ES-I3 (cell line): Measurements from ENCODE around the gene ECI1.
"Not testable (repeated sequence)": the region's sequence is repeated elsewhere in the genome, so short reads cannot be mapped to it uniquely, and the experiment has no call there.

Source experiments
- H3K36me3 ChIP-seq: 2 replicates; pipeline ENCODE4 v1.6.1; 2013; ENCODE audit warnings: mild to moderate bottlenecking, low read length, control low read depth, moderate library complexity; ENCODE audit not compliant: insufficient read depth
- H3K4me1 ChIP-seq: 2 replicates; pipeline ENCODE4 v1.6.1; 2013; ENCODE audit warnings: mild to moderate bottlenecking, control low read depth, low read length; ENCODE audit not compliant: insufficient read depth
- H3K9ac ChIP-seq: 2 replicates; pipeline ENCODE4 v1.6.1; 2013; ENCODE audit warnings: low read depth, mild to moderate bottlenecking, low read length, moderate library complexity
- H3K9me3 ChIP-seq: 2 replicates; pipeline ENCODE4 v1.6.1; 2013; ENCODE audit warnings: mild to moderate bottlenecking, low read length, moderate library complexity; ENCODE audit not compliant: control insufficient read depth, insufficient read depth

ECI1 gene

DNA sequence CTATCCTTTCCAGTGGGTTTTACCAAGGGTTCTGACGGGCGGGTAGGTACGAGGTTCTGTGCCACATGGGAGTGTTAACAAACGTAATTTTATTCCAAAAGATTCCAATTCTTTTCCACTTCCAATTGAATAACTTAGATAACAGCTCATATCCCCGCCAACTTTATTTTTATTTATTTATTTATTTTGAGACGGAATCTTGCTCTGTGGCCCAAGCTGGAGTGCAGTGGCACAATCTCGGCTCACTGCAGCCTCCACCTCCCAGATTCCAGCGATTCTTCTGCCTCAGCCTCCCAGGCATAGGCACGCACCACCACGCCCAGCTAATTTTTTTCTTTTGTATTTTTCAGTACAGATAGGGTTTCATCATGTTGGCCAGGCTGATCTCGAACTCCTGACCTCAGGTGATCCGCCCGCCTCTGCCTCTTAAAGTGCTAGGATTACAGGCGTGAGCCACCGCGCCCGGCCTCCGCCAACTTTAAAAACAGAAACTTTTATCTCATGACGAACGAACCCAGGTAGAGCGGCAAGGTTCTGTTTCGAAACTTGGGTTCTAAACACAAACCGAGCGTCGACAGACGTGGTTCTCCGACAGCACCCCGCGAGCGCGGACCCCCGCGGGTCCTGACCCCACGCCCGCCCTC is 613 bp downstream of the ECI1 start:
- Histone ChIP-seq H3K36me3 (peaks cover 18% of the 10 kb centered on the region), H3K9ac (peak overlapping the region; percentile 89), H3K9me3 (no peaks in the 10 kb centered on the region), H3K4me1 (peaks cover 3% of the 10 kb centered on the region; the same call in 1 of the 2 replicates)

DNA sequence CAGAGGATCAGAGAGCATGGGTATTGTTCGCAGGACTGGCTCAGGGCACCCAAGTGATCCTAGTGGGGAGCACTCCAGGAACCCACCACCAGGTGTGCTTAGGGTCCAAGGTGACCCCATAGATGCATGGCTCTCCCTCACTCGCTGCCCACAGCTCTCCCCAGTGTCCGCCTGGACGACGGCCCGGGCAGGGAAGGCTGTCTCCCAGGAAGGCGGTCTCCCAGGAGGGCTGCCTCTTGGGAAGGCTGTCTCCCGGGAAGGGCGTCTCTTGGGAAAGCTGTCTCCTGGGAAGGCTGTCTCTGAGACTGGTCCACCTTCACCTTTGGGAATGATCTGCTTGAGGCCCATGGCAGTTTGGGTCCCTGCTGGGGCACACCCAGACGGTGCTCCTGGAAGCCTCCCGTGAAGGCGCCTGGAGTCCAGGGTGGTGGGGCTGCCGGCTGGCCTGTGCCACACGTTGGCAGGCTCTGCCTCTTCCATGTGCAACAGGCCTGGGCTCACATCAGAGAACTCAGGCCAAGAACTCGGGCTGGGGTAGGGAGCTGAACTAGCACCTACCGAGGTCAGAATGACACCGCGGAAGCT is 5.0 kb downstream of the ECI1 start:
- H3K36me3 ChIP-seq, result peaks cover 15% of the 10 kb centered on the region; the same call in 1 of the 2 replicates
- H3K9me3 ChIP-seq, result no peaks in the 10 kb centered on the region
- no peak overlapping the region for H3K9ac ChIP-seq

DNA sequence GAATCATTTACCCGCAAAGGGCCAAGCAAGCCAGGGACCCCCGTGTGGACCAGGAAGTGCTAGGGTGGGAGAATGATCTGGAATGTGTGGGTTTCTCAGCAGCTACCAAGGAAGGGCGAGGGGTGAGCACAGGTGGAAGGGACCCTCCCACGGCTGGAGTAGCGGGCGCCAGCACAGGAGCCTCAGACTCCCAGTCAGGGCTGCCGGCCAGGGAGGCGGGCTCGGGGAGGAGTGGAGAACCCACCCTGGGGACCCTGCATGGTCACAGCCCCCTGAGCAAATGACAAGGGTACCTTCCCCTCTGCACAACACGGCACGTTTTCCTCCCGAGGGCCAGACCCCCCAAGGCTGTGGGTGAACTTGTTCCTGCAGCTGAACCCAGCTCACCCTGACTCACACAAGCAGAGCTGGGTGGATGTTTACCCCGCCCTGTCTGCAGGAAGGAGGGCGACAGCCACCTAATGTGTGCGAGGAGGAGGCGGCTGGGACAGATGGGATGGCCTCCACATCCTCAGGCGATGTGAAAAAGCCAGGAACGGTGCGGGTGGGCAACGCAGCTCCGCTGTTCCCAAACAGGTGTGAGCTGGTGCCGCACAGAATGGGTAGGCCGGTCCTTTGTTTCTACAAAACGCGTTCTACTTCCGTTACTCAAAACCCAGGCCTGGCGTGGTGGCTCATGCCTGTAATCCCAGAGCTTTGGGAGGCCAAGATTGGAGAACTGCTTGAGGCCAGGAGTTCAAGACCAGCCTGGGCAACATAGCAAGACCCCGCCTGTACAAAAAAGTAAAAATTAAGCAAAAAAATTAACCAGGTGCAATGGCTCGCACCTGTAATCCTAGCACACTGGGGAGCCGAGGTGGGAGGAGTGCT is 6.2 kb downstream of the ECI1 start:
- Histone ChIP-seq H3K9me3 (no peaks in the 10 kb centered on the region), H3K36me3 (peaks cover 15% of the 10 kb centered on the region; the same call in 1 of the 2 replicates), H3K4me1 (no peaks in the 10 kb centered on the region; the same call in 1 of the 2 replicates), H3K9ac (no peak overlapping the region)

More for the DNA sequence above, 5.0 kb downstream of the ECI1 start:
- H3K4me1 ChIP-seq, result no peaks in the 10 kb centered on the region; the same call in 1 of the 2 replicates

DNA sequence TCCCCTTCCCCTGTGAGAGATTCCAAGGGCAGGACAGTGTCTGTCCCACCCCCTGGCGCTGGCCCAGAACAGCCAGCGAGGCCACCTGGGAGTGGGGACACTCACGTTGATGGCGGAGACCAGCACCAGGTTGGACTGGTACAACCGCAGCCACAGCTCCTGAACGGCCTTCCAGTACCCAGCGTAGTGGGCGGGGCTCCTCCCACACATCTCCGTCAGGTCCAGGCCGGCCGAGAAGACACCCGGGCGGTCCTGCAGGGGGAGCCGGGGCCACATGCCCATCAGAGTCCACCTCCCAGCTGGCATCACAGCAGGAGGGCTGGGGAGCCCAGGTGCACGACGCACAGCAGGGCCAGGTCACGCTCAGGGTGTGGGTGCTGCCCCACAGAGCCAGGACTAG is 7.1 kb downstream of the ECI1 start:
- Histone ChIP-seq H3K9me3 (no peaks in the 10 kb centered on the region), H3K36me3 (peaks cover 15% of the 10 kb centered on the region; the same call in 1 of the 2 replicates), H3K4me1 (no peaks in the 10 kb centered on the region), H3K9ac (no peak overlapping the region)

DNA sequence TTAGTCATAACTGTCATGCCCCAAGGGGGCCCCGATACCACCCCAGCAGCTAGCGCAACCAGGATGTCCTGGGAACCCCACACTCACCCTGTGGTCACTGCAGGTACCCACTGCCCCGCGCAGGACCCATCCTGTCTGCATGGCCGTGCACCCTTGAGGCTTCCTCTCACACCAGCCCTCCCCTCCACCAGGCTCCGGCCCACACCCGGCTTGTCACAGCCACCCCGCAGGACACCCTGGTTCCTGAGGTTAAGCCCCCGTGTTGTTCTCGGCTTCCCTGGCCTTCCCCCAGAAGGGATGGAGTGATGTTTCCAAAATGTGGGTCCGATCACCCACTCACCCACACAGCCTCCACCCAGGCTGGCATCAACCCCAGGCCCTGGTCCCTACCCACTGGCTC is 7.6 kb downstream of the ECI1 start:
- Histone ChIP-seq H3K36me3 (peaks cover 15% of the 10 kb centered on the region; the same call in 1 of the 2 replicates), H3K9ac (no peak overlapping the region)

DNA sequence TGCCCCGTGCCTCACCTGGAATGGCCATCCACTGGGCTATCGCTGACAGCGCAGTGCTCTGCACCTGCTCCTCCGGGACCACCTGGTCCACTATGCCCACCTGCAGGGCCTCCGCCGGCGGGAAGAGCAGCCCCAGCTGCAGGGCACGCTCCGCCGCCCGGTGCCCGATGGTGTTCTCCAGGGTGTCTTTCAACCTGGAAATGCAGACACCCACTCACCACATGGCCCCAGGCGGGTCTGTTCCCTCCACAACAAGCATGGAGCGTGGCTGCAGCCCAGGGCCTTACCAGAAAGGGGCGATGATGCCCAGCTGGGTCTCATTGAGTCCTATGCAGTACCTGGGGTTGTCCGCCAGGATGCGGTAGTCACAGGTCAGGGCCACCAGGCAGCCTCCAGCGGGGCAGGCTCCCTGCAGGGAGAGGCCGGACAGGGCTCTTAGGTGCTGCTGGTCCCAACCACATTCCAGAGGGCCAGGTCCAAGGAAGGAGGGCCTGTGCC is 8.3 kb downstream of the ECI1 start:
- H3K36me3 ChIP-seq, result peaks cover 15% of the 10 kb centered on the region; the same call in 1 of the 2 replicates
- no peaks in the 10 kb centered on the region; the same call in 1 of the 2 replicates for H3K4me1 ChIP-seq
- H3K9ac ChIP-seq, result no peak overlapping the region
- no peaks in the 10 kb centered on the region for H3K9me3 ChIP-seq

More for the DNA sequence above, 7.6 kb downstream of the ECI1 start:
- H3K9me3 ChIP-seq, result no peaks in the 10 kb centered on the region
- H3K4me1 ChIP-seq, result no peaks in the 10 kb centered on the region; the same call in 1 of the 2 replicates

DNA sequence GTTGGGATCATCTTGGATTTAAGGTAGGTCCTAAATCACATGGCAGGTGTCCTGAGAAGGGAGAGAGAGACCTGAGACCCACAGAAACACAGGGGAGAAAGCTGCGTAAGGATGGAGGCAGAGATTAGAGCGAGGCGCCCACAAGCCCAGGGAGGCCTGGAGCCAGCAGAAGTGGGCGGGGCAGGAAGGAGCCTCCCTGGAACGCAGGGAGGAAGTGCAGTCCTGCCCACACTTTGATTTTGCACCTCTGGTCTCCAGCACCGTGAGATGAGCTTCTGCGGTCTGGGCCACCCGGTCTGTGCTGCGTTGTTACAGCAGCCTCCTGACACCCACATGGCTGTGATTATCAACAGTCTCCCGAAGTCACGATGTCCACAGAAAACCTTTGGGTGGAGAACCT is 8.8 kb downstream of the ECI1 start:
- H3K9me3 ChIP-seq, result no peaks in the 10 kb centered on the region
- H3K9ac ChIP-seq, result no peak overlapping the region
- H3K36me3 ChIP-seq, result peaks cover 15% of the 10 kb centered on the region; the same call in 1 of the 2 replicates
- no peaks in the 10 kb centered on the region; the same call in 1 of the 2 replicates for H3K4me1 ChIP-seq

DNA sequence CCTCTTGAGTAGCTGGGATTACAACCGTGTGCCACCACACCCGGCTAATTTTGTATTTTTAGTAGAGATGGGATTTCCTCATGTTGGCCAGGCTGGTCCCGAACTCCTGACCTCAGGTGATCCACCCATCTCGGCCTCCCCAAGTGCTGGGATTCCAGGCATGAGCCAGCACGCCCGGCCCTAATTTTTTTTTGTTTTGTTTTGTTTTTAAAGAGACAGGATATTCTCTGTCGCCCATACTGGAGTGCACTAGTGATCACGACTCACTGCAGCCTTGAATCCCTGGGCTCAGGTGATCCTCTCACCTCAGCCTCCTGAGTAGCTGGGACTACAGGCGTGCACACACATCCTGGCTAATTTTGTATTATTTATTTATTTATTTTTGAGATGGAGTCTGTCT is 11.1 kb downstream of the ECI1 start:
- not testable (repeated sequence) for H3K36me3 ChIP-seq, H3K4me1 ChIP-seq, H3K9ac ChIP-seq, H3K9me3 ChIP-seq

DNA sequence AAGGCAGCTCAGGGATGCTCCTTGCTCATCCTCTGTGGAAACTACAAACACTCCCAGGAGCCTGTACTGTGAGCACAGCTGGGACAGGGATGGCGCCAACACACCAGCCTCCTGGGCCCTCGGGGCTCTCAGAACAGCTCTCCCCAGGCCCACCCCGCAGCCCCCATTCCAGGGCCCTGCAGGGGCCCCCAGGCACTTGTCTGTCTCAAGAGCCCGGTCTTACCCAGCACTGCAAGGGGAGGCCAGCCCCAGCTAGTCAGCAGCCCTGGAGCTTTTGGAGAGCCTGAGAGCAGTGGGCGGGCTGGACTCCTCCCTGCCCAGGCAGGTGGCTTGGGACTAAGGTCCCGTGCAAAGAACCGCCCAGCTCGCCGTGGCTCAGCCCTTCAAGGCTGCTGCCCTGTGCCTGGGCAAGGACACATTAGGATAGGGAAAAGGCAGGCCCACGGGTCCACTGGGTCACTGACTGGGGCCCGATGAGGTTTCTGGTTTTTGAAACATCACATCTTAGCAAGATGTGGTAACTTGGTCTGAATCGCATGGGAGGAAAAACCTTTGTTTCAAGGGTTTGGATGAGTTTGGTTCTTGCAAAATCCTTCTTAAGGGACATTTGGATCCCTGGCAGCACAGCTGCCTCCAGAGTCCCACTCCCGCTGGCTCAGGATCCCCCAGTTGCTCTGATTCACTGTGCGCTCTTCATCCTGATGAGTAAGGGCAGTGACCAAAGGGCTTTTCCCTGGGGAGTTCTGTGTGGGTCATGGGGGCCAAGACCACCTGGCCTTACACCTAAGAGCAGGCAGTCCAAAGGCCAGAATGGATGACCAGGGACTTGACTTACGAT is 12.3 kb downstream of the ECI1 start:
- Histone ChIP-seq H3K9me3 (no peaks in the 10 kb centered on the region), H3K36me3 (peaks cover 7% of the 10 kb centered on the region; the same call in 1 of the 2 replicates), H3K4me1 (no peaks in the 10 kb centered on the region; the same call in 1 of the 2 replicates), H3K9ac (no peak overlapping the region)

DNA sequence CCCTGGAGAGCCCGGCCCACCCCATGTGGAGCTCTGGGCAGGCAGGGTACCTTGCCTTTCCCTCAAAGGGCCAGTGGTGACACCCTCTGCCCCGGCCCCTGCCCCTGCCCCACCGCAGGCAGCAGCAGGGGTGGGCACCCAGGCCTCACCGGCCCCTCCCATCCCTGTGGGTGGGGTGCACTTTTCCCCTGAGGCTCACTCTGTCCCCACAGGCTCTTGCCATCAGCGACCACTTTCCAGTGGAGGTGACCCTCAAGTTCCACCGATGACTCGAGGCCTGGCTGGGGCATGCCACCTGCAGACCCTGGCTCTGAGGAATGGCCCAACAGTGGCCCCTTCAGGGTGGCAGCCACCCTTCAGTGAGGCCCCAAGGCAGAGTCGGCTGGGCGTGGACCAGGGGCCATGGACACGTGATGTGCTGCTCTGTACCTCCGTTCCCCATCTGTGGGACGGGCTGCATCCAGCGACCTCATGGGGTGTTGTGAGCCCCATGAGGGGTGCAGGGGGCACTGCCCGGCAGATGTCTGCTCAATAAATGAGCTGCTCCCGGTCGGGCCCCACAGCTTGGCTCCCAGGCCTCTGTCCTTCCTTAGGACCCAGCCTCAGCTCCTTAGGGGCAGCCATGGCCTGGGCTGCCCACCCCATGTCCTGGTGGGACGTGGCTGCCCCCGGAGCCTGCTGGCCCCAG is 13.1 kb downstream of the ECI1 start:
- Histone ChIP-seq H3K9me3 (no peaks in the 10 kb centered on the region), H3K9ac (peak overlapping the region; percentile 48; the same call in 1 of the 2 replicates), H3K36me3 (peaks cover 7% of the 10 kb centered on the region; the same call in 1 of the 2 replicates), H3K4me1 (no peaks in the 10 kb centered on the region; the same call in 1 of the 2 replicates)

DNA sequence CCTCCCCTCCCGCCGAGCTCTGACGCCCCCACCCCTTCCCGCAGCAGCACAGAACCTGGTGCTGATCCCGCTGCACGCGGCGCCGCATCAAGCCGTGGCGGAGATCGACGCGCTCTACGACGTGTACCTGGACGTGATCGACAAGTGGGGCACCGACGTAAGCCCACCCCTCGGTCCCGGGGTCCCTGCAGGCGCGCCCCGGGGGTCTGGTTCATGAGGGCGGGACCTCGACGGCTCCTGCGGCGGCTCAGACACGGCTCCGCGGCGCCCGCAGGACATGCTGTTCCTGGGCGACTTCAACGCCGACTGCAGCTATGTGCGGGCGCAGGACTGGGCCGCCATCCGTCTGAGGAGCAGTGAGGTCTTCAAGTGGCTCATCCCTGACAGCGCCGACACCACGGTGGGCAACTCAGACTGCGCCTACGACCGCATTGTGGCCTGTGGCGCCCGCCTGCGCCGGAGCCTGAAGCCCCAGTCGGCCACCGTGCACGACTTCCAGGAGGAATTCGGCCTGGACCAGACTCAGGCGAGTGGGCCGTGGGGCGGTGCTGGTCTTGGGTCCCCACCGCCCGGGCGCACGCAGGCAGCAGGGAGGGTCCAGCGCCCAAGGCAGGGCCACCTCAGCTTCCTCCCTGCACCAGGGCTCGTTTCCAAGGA is 13.8 kb downstream of the ECI1 start:
- no peaks in the 10 kb centered on the region for H3K9me3 ChIP-seq
- H3K9ac ChIP-seq, result peak overlapping the region; percentile 48; the same call in 1 of the 2 replicates
- H3K36me3 ChIP-seq, result peaks cover 4% of the 10 kb centered on the region; the same call in 1 of the 2 replicates
- H3K4me1 ChIP-seq, result no peaks in the 10 kb centered on the region; the same call in 1 of the 2 replicates

DNA sequence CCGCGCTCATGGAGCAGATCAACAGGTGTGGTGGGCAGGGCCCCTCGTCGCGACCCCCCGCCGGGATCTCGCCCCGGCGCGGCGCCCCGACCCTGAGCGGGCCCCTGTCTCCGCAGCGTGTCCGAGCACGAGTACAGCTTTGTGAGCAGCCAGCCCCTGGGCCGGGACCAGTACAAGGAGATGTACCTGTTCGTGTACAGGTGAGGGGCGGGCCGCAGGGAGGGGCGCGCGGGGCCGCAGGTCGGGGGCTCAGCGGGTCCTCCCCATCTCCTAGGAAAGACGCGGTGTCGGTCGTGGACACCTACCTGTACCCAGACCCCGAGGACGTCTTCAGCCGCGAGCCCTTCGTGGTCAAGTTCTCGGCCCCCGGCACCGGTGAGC is 14.3 kb downstream of the ECI1 start:
- no peaks in the 10 kb centered on the region for H3K9me3 ChIP-seq
- H3K9ac ChIP-seq, result peak overlapping the region; percentile 48; the same call in 1 of the 2 replicates
- no peaks in the 10 kb centered on the region; the same call in 1 of the 2 replicates for H3K4me1 ChIP-seq
- peaks cover under 1% of the 10 kb centered on the region; the same call in 1 of the 2 replicates for H3K36me3 ChIP-seq
